GM19328 (cell line): Measurements from ENCODE around the gene NOS1AP.
"Not testable (repeated sequence)": the region's sequence is repeated elsewhere in the genome, so short reads cannot be mapped to it uniquely, and the experiment has no call there.

ENCODE experiments used
- ATAC-seq: cut with Tn5 transposase; IDR thresholded peaks from one replicate; pipeline ENCODE4 v1.9.1; 2021; ENCODE audit warnings: mild to moderate bottlenecking, moderate library complexity; ENCODE audit not compliant: unreplicated experiment

Gene NOS1AP

GRCh38 chr1:162321809-162322422 is 252.4 kb downstream of the NOS1AP start:
- no peak for ATAC-seq

GRCh38 chr1:162323023-162323422 is 253.5 kb downstream of the NOS1AP start:
- no peak for ATAC-seq

DNA sequence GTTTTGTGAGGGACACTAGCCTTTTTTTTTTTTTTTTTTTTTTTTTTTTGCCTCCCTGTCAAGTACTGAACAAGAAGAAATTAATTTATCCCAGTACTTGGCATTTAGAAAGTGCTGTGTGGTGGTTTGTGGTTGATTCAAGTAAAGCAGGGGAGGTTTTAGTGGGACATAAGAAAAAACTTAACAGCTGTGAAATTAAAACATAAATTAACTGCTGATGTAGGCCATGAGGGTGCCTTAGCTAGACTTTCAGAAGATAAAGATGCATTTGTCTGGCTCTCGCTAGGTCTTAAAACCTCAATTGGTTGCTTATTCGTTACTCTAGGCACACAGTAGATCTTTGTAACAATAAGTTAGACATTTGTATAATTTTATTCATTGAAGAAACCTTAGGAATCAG is 254.9 kb downstream of the NOS1AP start:
- no peak for ATAC-seq

DNA sequence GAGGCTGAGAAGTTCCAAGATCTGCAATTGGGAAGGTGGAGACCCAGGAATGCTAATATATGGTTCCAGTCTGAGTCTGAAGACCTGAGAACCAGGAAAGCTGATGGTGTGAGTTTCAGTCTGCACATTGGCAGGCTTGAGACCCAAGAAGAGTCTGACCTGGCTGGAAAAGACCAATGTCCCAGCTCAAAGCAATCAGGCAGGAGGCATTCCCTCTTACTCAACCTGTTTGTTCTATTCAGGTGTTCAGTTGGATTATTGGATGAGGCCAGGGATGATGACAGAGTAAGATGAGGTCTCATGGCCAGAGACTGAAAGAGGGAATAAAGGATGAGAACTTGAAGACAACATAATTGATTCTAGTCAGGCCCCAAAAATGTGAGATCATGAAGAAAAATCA is 257.1 kb downstream of the NOS1AP start:
- ATAC-seq: no peak

GRCh38 chr1:162327144-162327787 is 257.8 kb downstream of the NOS1AP start:
- ATAC-seq: no peak

- ATAC-seq: no peak
Observed at GRCh38 chr1:162327788-162328165, 258.3 kb downstream of the NOS1AP start.

GRCh38 chr1:162328512-162328911 is 259.0 kb downstream of the NOS1AP start:
- ATAC-seq: no peak

DNA sequence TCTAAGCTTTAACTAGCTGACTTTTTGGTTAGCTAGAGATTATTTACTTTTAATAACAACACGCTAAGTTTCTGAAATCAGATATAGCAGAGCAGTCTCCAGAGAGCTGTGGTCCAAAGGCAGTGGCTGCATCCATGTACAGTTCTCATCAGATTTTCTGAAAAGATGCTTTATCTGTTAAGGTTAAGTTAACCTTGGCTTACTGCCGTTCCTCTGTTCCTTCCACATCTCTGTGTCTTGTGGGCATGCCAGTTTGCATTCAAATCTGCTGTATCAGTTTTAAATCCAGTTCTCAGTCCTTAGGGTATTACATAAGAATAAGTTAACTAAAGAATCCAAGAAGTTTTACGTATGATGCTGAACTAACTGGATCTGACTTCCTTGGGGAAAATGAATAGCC is 260.3 kb downstream of the NOS1AP start:
- no peak for ATAC-seq

DNA sequence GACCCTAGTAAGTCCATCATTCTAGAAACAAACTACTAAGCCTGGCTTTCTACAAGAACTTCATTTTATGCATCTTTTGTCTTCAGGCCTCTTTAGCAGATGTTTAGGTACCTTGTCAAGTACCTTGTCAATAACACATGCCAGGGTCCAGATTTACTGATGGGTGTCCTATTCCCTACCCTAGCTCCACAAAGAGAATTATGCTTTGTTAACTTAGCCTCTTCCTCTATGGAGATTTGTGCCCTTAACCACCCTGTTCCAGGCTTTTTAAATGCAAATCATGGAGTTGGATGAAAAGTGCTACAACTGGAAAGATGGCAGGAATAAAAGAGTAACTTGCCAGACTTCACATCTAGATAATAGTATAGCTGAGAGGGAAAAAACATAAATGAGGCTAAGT is 264.5 kb downstream of the NOS1AP start:
- no peak for ATAC-seq

DNA sequence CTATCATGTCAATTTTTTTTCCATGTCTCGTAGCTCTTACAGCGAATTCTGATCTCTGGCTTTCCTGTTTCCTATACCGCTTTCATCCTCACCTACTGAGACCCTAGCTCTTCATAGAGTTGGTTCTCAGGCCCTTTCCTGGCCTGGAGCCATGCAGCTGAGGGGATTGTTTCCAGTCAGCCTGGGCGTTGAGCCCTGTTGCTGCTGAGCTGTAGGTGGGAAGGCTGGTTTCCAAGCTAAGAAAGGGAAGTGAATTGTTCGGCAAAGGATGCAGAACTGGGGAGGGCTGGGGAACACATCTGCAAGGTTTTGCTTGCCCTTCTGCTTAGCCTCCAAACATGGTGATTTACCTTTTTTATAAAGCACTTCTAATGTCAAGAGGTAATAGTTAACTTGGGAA is 265.6 kb downstream of the NOS1AP start:
- no peak for ATAC-seq

GRCh38 chr1:162336621-162337285 is 267.3 kb downstream of the NOS1AP start:
- no peak for ATAC-seq

DNA sequence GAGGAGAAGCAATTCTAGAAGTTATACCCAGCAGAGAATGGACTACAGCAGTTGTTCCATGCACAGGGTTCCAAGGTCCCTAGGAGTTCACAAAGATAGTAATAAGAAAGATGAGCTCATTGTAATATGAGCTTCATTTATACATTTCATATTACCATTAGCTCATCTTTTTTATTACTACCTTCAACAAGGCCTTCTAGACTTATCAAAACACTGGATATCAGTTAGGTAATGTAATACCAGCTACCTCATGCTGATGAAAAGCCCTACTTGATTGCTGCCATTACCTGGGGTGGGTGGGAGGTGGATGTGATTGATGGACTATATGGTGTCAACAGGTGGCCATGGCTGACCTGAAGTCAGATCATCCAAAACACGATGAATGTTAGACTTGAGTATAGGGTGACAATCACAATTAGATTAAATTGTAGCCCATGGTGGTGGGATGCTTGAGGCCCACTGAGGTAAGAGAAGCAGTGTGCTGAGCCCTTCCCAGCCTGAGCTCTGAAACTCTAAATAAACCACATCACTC is 273.0 kb downstream of the NOS1AP start:
- ATAC-seq: no peak

- no peak for ATAC-seq
Observed at GRCh38 chr1:162343470-162343869, 274.0 kb downstream of the NOS1AP start.

GRCh38 chr1:162347281-162347680 is 277.8 kb downstream of the NOS1AP start:
- ATAC-seq: no peak

- no peak for ATAC-seq
Observed at GRCh38 chr1:162349635-162350330, 280.3 kb downstream of the NOS1AP start.

- no peak for ATAC-seq
Observed at GRCh38 chr1:162351246-162351842, 281.9 kb downstream of the NOS1AP start.

DNA sequence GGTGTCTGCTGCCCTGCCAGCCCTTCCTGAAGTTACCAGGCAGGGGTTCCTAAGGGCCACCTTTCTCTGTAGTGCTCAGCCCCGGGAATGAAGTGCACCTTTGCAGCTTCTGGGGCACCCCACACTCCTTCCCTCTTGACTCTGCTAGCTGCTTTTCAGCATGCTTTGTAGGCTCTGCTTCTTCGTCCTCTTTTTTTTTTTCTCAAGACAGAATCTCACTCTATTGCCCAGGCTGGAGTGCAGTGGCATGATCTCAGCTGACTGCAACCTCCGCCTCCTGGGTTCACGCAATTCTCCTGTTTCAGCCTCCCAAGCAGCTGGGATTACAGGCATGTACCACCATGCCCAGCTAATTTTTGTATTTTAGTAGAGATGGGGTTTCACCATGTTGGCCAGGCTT is 282.4 kb downstream of the NOS1AP start:
- ATAC-seq: not testable (repeated sequence)

GRCh38 chr1:162353078-162353477 is 283.6 kb downstream of the NOS1AP start:
- no peak for ATAC-seq

- ATAC-seq: no peak
Observed at GRCh38 chr1:162353702-162354101, 284.2 kb downstream of the NOS1AP start.

DNA sequence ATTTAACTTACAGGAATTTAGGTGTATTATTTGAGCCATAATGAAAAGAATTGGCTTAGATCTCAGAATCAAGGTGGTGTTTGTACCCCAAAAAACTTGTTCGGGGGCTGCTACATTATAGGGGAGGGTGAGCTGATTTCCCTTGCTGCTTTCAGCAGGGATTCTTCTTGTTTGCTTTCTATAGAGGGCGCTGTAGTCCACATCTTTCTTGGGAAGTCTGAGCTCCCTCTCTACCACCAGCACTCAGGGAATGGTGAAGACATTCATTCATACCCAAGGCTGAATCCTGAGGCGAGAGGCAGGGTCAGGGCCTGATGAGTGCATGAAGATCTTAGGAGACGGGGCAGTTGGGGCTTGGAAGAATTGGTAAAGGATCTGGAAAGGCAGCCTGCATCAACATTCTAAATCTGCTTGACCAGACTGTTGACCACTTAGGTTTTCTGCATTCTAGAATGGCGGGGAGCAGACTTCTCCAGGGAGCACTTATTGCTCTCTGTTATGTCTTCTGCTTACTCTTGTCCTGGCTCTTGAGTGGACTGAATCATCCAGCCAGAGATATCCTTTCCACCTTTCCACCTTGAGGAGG is 288.3 kb downstream of the NOS1AP start:
- ATAC-seq: no peak

DNA sequence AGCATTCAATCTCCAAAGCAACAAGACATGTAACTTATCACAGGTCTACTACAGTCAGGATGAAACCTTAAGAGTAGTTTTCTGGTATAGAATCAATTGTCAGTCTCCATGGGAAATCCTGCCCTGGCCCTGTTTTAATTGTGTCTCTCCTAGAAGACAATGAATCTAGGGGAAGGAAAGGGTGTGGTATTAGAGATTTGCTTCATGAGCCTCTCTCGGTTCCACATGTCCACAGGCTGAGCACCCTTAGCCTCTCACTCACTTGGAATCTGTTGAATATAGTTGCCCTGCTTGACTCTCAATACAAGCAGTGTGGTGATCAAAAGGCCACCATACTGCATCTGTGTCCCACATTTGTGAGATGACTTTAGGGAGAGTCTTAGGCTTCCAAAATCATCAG is 289.4 kb downstream of the NOS1AP start:
- ATAC-seq: no peak
